AG09319 (cell line): ENCODE data around the gene CSTF2.

Source experiments
- DNase-seq: peaks from one replicate; pipeline ENCODE4 v3.0.0-alpha.2; 2010; ENCODE audit warnings: low read depth; ENCODE audit errors: extremely low read depth
- TF ChIP-seq, protein P1 (sequence below): IDR thresholded peaks from 2 replicates; pipeline ENCODE4 v1.5.1; 2011; ENCODE audit warnings: low read depth, mild to moderate bottlenecking, inconsistent platforms, low read length, moderate library complexity

The CSTF2 gene

DNA sequence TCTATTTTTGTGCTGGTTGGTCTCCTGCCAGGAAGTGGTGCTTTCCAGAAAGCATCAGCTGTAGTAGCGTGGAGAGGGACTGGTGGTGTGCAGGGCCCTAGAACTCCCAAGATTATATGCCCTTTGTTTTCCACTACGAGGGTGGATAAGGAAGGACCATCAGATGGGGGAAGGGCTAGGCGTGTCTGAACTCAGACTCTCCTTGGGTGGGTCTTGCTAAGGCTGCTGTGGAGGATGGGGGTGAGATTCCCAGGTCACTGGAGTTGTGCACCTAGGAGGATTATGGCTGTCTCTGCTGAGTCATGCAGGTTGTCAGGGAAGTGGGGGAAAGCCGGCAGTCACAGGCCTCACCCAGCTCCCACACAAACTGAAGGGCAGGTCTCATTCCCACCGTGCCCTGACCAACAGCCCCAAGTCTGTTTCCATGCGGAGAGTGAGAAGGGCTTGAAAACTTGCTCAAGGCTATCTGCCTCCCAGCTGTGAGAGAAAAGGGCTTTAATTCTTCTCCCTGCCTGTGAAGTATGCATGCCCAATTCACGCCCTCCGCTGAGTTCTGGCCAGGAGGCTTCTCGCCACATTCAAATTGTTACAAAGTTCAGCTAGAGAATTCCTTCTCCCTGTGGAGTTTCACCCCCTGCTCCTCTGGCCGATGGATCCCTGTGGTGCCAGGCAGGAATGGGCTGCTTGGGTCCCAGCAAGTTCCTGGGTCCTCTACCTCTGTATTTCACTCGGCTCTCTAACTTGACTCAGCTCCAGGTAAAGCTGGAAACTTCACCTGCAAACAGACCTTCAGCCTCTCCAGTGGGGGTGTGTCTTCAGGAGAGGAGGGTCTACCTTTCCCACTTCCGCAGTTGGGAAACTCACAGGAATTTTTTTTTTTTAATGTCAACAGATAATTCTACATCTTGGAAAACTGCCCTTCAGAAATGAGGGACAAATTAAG lies 7.7 kb upstream of the CSTF2 start:
- no peak for DNase-seq
- TF ChIP-seq, protein P1, sequence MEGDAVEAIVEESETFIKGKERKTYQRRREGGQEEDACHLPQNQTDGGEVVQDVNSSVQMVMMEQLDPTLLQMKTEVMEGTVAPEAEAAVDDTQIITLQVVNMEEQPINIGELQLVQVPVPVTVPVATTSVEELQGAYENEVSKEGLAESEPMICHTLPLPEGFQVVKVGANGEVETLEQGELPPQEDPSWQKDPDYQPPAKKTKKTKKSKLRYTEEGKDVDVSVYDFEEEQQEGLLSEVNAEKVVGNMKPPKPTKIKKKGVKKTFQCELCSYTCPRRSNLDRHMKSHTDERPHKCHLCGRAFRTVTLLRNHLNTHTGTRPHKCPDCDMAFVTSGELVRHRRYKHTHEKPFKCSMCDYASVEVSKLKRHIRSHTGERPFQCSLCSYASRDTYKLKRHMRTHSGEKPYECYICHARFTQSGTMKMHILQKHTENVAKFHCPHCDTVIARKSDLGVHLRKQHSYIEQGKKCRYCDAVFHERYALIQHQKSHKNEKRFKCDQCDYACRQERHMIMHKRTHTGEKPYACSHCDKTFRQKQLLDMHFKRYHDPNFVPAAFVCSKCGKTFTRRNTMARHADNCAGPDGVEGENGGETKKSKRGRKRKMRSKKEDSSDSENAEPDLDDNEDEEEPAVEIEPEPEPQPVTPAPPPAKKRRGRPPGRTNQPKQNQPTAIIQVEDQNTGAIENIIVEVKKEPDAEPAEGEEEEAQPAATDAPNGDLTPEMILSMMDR = no peak

DNA sequence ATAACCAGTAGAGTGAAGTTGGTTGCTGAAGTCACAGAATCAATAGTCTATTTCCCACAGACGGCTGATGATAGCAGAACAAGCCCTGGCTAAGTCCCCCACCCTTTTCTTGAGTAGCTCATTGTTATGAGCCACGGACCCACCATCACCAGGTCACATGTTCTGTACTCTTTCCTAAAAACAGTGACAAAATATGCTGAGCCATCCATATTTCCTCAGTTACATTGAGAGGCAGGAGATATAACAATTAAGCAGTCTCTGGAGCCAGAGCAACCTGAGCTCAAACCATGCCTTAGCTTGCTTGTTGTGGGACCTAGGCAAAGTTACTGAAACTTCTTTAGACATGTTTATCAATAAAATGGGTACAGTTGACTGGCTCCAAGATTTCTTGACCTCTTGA lies 2.9 kb upstream of the CSTF2 start:
- no peak for DNase-seq
- TF ChIP-seq, protein P1 = no peak

DNA sequence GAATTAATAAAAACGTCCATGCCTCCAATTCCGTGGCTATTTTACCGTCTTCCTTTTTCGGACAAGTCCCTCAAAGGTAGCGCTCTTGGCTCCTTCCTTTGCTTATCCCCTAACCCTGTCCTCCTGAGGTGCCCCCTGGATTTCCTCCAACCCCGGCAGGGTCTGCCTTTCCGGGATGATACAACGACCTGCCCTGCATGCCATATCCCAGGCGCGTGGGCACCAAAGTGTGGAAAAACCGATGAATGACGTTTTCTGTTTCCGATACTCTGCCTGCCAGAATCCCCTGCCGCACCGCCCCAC lies 706 bp upstream of the CSTF2 start:
- TF ChIP-seq, protein P1 = no peak
- DNase-seq = no peak

DNA sequence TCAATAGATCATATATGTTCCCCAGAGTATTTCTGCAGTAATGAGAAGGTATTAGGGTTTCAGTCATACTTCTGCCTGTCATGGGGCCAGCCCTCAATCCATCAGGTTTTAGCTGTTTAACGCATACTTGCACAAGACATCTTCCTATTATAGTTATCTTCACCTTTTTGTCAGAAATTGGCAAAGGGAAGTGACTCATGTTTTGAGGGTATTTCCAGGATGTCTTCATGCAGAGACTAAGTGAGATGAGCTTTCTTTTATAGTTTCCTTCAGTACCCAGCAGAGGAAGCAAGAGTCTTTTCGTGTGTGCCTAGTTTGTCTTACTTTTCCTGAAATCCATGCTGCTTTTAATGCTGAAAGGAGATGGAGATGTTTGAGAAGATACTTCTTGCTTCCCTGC lies 9.5 kb downstream of the CSTF2 start:
- TF ChIP-seq, protein P1 = no peak
- DNase-seq = no peak

DNA sequence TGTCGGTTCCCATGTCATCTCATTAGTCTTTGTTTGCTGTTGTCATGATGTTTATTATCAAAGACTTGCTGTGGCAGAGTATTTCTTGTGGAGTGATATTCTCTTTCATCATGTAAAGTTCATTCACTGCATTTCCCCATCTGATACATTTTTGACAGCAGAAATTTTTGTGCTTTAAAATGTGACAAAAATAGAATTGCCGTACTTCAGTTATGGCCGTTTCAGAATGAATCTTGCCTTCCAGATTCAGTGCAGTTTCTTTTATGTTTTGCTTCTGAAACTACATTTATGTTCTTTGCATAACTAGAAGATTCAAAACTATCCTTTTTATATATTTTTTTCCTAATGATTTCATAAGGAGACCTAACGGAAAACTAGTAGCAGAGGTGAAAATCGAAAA lies 10.0 kb downstream of the CSTF2 start:
- TF ChIP-seq, protein P1 = no peak

DNA sequence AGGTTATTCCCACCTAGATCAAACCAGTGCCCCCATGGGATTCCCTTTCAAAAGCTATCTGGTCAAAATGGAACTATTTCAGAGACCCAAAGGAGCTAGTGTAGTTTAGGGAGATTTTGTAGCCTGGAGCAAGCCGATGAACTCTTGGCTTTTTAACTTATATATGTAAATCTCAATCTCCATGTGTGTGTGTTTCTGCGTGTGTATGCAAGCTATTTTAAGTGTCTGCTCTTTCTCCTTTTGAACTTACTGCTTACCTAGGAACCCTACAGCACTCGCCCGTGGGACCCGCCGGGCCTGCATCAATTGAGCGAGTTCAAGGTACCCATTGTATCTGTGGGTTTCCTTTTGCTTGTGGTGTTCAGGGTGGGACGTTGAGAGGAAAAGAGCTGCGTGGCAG lies 10.4 kb downstream of the CSTF2 start:
- TF ChIP-seq, protein P1 = no peak

More for the DNA sequence above, 10.0 kb downstream of the CSTF2 start:
- DNase-seq = no peak

DNA sequence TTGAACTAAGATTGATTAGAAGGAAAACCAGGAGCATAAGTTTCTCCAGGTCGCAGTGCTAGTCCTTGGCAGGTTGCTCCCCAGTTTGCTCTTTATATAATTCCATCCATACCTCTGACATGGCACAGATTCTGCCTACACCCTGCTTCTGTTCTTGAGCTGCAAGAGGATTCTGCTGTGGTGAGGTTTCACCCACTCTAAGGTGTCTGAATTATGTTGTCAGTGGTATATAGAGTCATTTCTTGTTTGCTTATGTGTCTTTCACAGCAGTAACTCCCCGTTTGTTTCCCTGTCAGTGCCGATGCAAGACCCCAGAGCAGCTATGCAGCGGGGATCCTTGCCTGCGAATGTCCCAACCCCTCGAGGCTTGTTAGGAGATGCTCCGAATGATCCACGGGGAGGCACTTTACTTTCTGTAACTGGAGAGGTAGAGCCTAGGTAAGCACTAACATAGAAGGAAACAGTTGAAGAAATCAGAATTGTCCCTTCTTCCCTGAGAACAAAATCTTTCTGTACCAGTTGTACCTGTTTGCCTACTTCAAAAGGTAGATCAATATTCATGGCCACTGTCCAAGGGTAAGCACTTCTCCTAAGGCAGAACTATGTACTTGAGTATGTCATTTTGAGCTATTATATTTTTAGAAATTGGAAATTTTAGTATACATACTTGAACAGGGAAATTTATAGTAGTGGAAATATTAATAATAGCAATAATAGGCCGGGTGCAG lies 11.2 kb downstream of the CSTF2 start:
- DNase-seq = no peak
- TF ChIP-seq, protein P1 = no peak

More for the DNA sequence above, 10.4 kb downstream of the CSTF2 start:
- no peak for DNase-seq
